ENCODE measurements around the gene DCXR. TPM values are rescaled to one million over a fixed set of nuclear protein-coding genes. Genes with fewer than 3 reads are reported as not detected.

Gene DCXR
- total RNA-seq, 2 donors from 2014 or later, result 169 to 213 TPM

- no peak for TF ChIP-seq CTCF (IDR thresholded peaks at IDR 0.05)
- H3K4me3 ChIP-seq, result no peak overlapping the region
- H3K36me3 ChIP-seq, result peaks cover 27% of the 10 kb centered on the region
- no peaks in the 10 kb centered on the region for H3K9me3 ChIP-seq
- no peaks in the 10 kb centered on the region for H3K4me1 ChIP-seq
- H3K27me3 ChIP-seq, result no peaks in the 10 kb centered on the region
- DNase-seq (ENCODE audit: low spot score), result no peak
- no peak overlapping the region for H3K27ac ChIP-seq
Measured at GRCh38 chr17:82076785-82077591, 39.5 kb upstream of the DCXR start.

GRCh38 chr17:82076018-82076784 lies 38.7 kb upstream of the DCXR start:
- no peaks in the 10 kb centered on the region for H3K4me1 ChIP-seq
- no peaks in the 10 kb centered on the region for H3K27me3 ChIP-seq

GRCh38 chr17:82073446-82073845 lies 35.9 kb upstream of the DCXR start:
- Histone ChIP-seq H3K27ac (no peak overlapping the region), H3K9me3 (no peaks in the 10 kb centered on the region), H3K4me3 (no peak overlapping the region), H3K27me3 (no peaks in the 10 kb centered on the region), H3K4me1 (no peaks in the 10 kb centered on the region), H3K36me3 (no peaks in the 10 kb centered on the region)
- no peak for DNase-seq (ENCODE audit: low spot score)
- TF ChIP-seq CTCF (IDR thresholded peaks at IDR 0.05), result no peak

More at GRCh38 chr17:82076018-82076784, 38.7 kb upstream of the DCXR start:
- Histone ChIP-seq H3K36me3 (peaks cover 21% of the 10 kb centered on the region), H3K4me3 (no peak overlapping the region), H3K27ac (no peak overlapping the region), H3K9me3 (no peaks in the 10 kb centered on the region)
- TF ChIP-seq CTCF (IDR thresholded peaks at IDR 0.05), result no peak
- DNase-seq (ENCODE audit: low spot score), result no peak

- Histone ChIP-seq H3K27ac (no peak overlapping the region), H3K4me3 (no peak overlapping the region), H3K4me1 (no peaks in the 10 kb centered on the region), H3K27me3 (no peaks in the 10 kb centered on the region), H3K36me3 (no peaks in the 10 kb centered on the region), H3K9me3 (no peaks in the 10 kb centered on the region)
- no peak for DNase-seq (ENCODE audit: low spot score)
- no peak for TF ChIP-seq CTCF (IDR thresholded peaks at IDR 0.05)
Measured at GRCh38 chr17:82072827-82073226, 35.3 kb upstream of the DCXR start.

- Histone ChIP-seq H3K27ac (no peak overlapping the region), H3K27me3 (no peaks in the 10 kb centered on the region), H3K4me3 (no peak overlapping the region), H3K36me3 (no peaks in the 10 kb centered on the region), H3K9me3 (no peaks in the 10 kb centered on the region), H3K4me1 (peaks cover 0 to 9% of the 10 kb centered on the region in 2 donors)
- TF ChIP-seq CTCF (IDR thresholded peaks at IDR 0.05), result no peak
- no peak for DNase-seq (ENCODE audit: low spot score)
Measured at GRCh38 chr17:82070611-82071010, 33.1 kb upstream of the DCXR start.
